Kidney (tissue), 14 donors: Measurements from ENCODE around the gene EPHA6. TPM values are rescaled to one million over a fixed set of nuclear protein-coding genes. Genes with fewer than 3 reads are reported as not detected.

Experiments used
- DNase-seq, 5 donors: peaks; one replicate each; pipeline ENCODE4 v3.0.0-alpha.2; 2013 to 2020
- FAIRE-seq: peaks from 2 replicates; lab custom pipeline; 2012; peaks lifted over from hg19 to GRCh38; lab: Jason Lieb, UNC
- H3K27ac ChIP-seq, 2 donors: one replicate each; pipeline ENCODE4 v1.7.0; 2013; ENCODE audit warnings: low read depth in 2 of 2, low read length in 2 of 2, inconsistent platforms in 1 of 2
- H3K27me3 ChIP-seq: one replicate; pipeline ENCODE4 v1.7.1; 2013; ENCODE audit warnings: low read length, inconsistent platforms; ENCODE audit not compliant: control insufficient read depth, insufficient read depth
- H3K36me3 ChIP-seq, 3 donors: one replicate each; pipeline versions ENCODE4 v1.7.0 to v1.7.1; 2013; ENCODE audit warnings: low read length in 3 of 3, control low read depth in 1 of 3, inconsistent platforms in 1 of 3; ENCODE audit not compliant: insufficient read depth in 3 of 3, control insufficient read depth in 2 of 3
- H3K4me1 ChIP-seq, 3 donors: one replicate each; pipeline versions ENCODE4 v1.7.0 to v1.7.1; 2013; ENCODE audit warnings: low read length in 3 of 3, inconsistent platforms in 1 of 3, low read depth in 1 of 3; ENCODE audit not compliant: control insufficient read depth in 2 of 3, insufficient read depth in 2 of 3
- H3K4me3 ChIP-seq, 3 donors: one replicate each; pipeline versions ENCODE4 v1.7.0 to v1.8.1; 2013; ENCODE audit warnings: low read length in 3 of 3, control low read depth in 1 of 3, inconsistent platforms in 1 of 3
- H3K9ac ChIP-seq, 3 donors: one replicate each; pipeline versions ENCODE4 v1.7.0 to v1.7.1; 2013; ENCODE audit warnings: low read length in 3 of 3, control low read depth in 1 of 3, inconsistent platforms in 1 of 3
- H3K9me3 ChIP-seq, 3 donors: one replicate each; pipeline versions ENCODE4 v1.7.0 to v1.7.1; 2013; ENCODE audit warnings: low read length in 3 of 3, control low read depth in 1 of 3, inconsistent platforms in 1 of 3; ENCODE audit not compliant: control insufficient read depth in 2 of 3, insufficient read depth in 1 of 3
- intact Hi-C: fragments of 100-400 bp; cut with DNase I; formaldehyde crosslinking; loops from one replicate; pipeline ENCODE4 v1.11.1; 2022
- polyA plus RNA-seq: library from polyadenylated mRNA; stranded (reverse); fragments of 350-450 nt; fragmentation: Illumina TruSeq; extraction: RNeasy Lipid Tissue Mini Kit (QIAGEN cat#74804); gene quantifications from one replicate; pipeline ENCODE4 v1.2.3, GENCODE V29; 2014; ENCODE audit warnings: low read depth, low replicate concordance; ENCODE audit not compliant: insufficient read depth
- total RNA-seq: library from RNA; stranded (reverse); fragmentation: NEBNext Ultra II Directional; extraction: Animal tissue kit (Norgen Biotek cat#: 25700); gene quantifications from one replicate; pipeline ENCODE4 v1.2.1, GENCODE V29; 2021
- TF ChIP-seq, protein P1 (sequence below): IDR thresholded peaks from 3 replicates; pipeline ENCODE4 v1.5.1; 2012; ENCODE audit warnings: mild to moderate bottlenecking, moderate library complexity, borderline replicate concordance; ENCODE audit not compliant: insufficient read depth; ENCODE audit errors: extremely low read depth
- donor health status: control.
- donor health status: control.
- donor health status: control.
- donor health status: control.
- donor health status: control.
- donor health status: DM: yes; HTN: yes; CAD: no.
- donor health status: Normal renal cell carcinoma (clear cell type).

Gene EPHA6
- total and polyA plus RNA-seq, 2 donors from 2014 or later, result 0.66 TPM; not detected in 1

GRCh38 chr3:96796101-96796500 lies 18.3 kb upstream of the EPHA6 start:
- Histone ChIP-seq H3K27me3 (no peaks in the 10 kb centered on the region), H3K9me3 (no peaks in the 10 kb centered on the region), H3K4me1 (no peaks in the 10 kb centered on the region), H3K36me3 (no peaks in the 10 kb centered on the region), H3K4me3 (no peak overlapping the region), H3K9ac (no peak overlapping the region), H3K27ac (no peak overlapping the region)
- FAIRE-seq (no peak), DNase-seq (no peak)
- intact Hi-C loops, result no loop called here
- TF ChIP-seq, protein P1, sequence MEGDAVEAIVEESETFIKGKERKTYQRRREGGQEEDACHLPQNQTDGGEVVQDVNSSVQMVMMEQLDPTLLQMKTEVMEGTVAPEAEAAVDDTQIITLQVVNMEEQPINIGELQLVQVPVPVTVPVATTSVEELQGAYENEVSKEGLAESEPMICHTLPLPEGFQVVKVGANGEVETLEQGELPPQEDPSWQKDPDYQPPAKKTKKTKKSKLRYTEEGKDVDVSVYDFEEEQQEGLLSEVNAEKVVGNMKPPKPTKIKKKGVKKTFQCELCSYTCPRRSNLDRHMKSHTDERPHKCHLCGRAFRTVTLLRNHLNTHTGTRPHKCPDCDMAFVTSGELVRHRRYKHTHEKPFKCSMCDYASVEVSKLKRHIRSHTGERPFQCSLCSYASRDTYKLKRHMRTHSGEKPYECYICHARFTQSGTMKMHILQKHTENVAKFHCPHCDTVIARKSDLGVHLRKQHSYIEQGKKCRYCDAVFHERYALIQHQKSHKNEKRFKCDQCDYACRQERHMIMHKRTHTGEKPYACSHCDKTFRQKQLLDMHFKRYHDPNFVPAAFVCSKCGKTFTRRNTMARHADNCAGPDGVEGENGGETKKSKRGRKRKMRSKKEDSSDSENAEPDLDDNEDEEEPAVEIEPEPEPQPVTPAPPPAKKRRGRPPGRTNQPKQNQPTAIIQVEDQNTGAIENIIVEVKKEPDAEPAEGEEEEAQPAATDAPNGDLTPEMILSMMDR, result no peak

DNA sequence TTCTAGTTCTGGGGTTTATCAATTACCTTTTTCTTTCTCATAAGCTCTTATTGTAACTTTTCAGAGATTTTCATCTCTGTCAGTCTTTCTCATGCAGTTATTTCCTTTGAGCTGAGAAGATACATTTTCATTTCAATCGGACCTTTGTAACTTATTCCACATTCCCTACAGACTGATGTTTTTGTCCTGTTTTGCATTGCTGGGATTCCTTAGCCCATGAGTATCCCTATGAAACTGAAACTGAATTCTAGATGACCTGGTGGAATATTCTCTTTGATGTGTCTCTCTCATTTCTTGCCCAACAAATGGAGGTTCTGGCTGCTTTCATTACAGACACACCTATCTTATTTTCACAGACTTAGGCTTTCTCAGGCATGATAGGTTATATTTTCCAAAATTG lies 10.5 kb upstream of the EPHA6 start:
- Histone ChIP-seq H3K4me1 (no peaks in the 10 kb centered on the region), H3K9me3 (no peaks in the 10 kb centered on the region), H3K27me3 (no peaks in the 10 kb centered on the region), H3K4me3 (no peak overlapping the region), H3K36me3 (no peaks in the 10 kb centered on the region), H3K27ac (no peak overlapping the region), H3K9ac (no peak overlapping the region)
- TF ChIP-seq, protein P1, result no peak
- no peak for FAIRE-seq
- DNase-seq, result no peak
- intact Hi-C loops, result no loop called here

- peaks cover 2% of the 10 kb centered on the region for H3K27me3 ChIP-seq
- H3K4me3 ChIP-seq, result no peak overlapping the region
- H3K9me3 ChIP-seq, result no peaks in the 10 kb centered on the region
- no peak overlapping the region for H3K27ac ChIP-seq
- H3K4me1 ChIP-seq, result no peaks in the 10 kb centered on the region
- no peak overlapping the region for H3K9ac ChIP-seq
- DNase-seq, result no peak
- FAIRE-seq, result no peak
- TF ChIP-seq, protein P1, result no peak
- intact Hi-C loops, result no loop called here
- H3K36me3 ChIP-seq, result no peaks in the 10 kb centered on the region
Measured at GRCh38 chr3:96806341-96806740, 8.1 kb upstream of the EPHA6 start.
